HG02798 (cell line): ENCODE measurements around the gene SLC23A1.

Source experiments
- ATAC-seq: cut with Tn5 transposase; IDR thresholded peaks from one replicate; pipeline ENCODE4 v1.9.1; 2021; ENCODE audit warnings: mild to moderate bottlenecking; ENCODE audit not compliant: unreplicated experiment, poor library complexity

Gene SLC23A1

DNA sequence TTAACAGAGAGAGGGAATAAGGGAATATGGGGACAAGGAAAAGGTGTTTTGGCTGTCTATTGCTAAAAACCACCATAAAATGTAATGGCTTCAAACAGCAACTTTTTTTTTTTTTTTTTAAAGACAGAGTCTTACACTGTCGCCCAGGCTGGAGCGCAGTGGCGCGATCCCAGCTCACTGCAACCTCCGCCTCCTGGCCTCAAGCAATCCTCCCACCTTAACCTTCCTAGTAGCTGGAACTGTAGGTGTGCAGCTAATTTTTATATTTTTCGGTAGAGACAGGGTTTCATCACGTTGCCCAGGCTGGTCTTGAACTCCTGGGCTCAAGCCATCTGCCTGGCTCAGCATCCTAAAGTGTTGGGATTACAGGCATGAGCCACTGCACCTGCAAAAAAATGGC is 25.1 kb upstream of the SLC23A1 start:
- ATAC-seq = no peak

DNA sequence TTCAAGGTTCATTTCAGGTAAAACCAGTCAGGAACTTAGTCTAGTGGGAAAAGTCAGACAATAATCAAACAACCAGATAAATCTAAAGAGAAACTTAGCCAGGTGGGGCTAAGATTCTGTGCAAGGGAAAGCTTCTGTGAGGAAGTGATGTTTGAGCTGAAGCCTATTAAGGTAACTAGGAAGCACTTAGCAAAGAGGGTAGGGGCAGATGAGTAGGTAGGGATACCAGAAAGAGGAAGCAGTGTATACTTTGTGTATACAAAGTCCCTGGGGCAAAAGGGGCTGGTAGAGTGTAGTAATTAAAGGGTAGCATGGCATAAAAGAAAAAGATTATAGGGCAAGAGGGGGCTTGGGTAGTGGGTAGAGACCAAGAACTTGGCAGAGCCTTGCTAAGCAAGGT is 24.4 kb upstream of the SLC23A1 start:
- ATAC-seq = no peak

DNA sequence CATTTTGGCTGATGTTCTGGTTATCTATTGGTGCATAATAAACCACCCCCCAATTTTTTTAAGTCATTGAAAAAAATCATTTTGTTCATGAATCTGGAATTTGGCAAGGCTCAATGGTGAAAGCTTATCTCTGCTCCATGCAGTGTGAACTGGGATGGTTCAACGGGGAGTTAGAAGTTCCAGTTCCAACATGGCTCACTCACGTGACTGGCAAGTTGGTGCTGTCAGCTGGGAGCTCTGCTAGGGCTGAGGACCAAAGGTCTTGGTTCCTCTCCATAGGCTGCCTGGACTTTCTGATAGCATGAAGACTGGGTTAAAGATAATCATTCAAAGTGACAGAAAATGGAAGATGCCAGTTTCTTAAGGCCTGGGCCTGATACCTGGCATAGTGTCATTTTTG is 23.9 kb upstream of the SLC23A1 start:
- ATAC-seq = no peak

DNA sequence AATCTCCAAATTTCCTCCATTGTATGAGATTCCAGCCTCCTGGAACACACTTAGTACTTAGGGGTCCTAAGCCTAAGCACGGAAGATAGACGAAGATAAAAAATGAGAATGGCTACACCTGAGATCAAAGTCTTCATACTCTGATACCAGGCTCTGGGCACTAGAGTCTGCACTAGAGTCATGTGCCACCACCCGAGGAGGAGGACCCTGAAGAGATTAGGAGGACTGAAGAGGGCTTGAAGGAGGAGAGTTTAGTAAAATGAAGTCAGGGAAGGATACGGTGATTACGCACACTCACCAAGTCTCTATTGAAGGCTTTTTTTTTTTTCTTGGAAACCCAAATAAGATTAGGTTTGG is 21.4 kb upstream of the SLC23A1 start:
- no peak for ATAC-seq

DNA sequence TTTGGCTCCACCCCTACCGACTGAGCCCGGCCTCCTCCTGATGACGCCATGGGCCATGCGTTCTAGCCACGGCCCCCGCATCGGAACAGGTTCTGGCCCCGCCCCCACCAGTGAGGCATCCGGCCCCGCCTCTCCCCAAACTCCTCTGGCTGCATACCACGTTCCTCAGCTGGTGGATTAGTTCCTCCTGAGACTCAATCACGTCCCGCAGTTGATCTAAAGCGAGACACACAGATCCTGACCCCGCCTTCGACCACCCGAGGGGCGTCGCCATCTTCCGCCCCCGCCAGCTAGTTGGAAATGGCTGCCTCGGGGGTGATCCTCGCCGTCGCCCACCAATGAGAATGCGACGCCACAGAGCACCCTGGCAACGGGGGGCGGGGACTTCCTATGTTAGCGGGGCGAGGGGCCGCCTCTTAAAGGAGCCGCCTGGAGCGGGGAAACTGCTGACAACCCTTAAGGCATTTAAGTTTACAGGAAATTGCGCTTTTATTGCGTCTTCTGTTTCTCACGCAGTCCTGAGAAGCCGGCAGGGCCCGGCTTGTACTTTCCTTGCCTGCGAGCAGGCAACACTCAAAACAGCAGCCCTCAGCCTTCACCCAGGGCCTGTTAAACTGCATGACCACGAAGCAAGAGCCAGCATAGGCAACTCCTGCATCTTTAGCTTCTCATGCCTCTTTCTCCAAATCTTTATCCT is 20.8 kb upstream of the SLC23A1 start, which contains the start of gene SPATA24:
Gene SPATA24 (minus strand): TSS at position 303 of the 697 bp plus-strand sequence. CDS start 29 bp downstream, at position 274.
- ATAC-seq = peak; percentile 89

DNA sequence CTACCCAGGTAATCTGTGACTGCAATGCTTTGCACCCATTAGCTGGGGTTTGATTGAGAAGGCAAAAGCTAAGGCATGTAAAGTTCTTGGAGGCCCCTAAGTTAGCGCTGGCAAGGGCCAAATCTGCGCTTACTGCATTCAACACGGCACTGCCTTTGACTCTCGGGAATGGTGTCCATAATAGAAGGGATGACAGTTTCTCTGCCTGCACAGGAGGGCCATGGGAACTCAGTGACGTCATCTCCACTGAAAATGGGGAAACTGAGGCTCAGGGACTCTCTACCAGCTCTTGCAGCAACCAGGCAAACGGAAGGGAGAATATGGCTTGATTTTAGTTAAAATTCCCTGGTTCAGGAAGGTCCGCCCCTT is 20.3 kb upstream of the SLC23A1 start:
- ATAC-seq = no peak

DNA sequence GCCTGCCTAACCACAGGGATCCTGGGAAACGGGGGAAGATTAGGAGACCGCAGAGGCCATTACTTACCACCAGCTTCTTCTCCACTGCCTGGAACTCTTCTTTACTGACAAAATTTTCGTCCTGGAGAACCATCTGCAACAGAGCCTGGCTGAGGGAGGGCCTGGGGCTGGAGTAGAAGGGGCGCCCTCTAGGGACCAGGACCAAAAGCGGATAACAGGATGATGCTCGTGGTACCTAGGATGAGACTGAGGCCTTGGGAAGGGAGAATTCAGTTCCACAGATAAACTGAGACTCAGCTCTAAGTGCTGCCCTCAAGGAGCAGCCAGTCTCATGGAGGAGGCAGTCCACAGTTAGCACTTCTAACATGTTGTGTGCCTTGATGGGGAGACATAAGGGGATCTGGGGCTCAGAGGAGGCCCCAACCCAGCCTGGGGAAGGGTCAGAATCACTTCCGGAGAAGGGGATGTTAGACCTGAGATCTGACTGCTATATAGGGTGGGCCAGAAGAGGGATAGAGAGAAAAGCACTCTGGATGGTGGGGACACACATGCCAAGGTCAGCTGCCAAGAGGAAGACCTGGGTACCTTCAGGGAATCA is 19.6 kb upstream of the SLC23A1 start:
- no peak for ATAC-seq

DNA sequence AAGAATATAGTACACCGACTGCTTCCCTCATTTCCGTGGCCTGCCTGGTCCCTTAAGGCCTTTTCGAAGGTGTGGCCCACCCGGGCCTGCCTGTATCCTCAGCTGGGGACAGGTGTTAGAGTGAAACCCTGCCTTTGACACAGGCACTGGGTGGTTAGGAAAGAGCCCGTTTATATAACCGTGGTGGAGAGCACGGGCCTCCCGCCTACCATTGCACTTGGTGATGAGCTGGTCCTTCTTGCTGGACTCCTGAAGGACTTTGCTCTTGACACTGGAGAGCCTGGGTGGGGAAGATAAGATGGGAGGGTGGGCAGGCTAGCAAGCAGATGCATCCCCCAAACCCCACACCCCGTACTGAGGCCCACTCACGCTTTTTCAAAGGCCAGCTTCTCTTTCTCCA is 18.4 kb upstream of the SLC23A1 start:
- ATAC-seq = no peak

DNA sequence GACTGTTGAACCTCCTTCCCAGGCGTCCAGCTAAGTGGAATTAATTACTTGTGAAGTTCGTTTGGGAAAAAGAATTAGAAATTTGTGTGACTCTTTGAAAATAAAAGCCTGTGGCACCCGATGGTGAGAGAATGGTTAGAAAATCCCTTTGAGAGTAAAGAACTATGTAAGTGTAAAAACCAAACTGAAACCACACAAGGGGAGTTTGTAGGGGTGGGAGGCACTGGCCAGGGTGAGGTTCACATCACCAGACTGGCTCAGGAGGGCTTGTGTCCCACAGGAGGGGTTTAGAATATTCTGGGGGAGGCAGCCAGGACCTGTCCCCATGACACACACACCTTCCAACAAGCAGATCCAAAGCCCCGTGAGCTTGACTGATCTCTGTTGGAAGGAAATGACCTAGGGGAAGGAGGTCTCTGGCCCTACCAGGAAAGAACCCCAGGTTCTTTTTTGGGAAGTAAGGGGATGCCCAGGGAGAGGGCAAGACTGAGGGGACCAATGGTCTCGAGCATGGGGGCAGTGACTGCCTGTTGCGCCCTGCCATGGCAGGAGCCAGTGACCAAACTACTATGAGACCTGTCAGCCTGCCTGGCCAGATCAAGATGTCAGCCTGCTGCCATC is 16.5 kb upstream of the SLC23A1 start:
- ATAC-seq = peak; percentile 33

DNA sequence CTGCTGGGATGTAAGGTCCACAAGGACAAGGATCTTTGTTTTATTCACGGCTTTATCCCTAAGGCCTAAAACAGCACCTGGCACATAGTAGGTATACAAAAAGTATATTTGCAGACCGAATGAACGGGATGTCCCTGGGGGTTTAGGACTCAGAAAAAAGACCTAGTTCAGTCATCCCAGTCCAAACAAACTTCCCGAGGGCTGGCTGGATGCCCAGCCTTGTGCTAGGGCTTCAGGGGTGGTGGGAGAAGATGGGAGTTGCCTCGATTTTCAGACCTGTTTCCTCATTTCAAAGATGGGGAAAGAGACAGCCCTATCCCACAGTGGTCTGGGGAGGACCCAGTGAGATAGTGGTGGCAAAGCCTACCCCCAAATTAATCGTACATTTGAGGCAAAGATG is 14.8 kb upstream of the SLC23A1 start:
- ATAC-seq = no peak

DNA sequence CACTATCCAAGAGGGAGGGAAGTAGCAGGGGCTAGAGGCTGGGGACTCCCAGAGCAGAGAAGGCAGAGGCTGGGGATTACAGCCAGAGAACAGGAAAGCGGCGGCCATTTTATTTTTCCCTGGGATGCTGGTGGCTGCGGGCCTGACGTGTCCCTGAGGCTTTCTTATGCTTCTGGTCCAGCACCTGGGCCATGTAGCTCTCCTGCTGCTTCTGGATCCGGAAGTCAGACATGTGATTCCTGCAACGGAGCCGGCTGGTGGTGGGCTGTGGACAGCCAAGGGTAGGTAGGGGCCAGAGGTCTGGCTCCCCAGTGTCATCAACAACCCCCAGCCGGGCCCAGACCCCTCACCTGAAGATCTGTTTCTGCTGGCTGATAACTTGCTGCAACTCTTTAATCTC is 13.6 kb upstream of the SLC23A1 start:
- ATAC-seq = no peak

DNA sequence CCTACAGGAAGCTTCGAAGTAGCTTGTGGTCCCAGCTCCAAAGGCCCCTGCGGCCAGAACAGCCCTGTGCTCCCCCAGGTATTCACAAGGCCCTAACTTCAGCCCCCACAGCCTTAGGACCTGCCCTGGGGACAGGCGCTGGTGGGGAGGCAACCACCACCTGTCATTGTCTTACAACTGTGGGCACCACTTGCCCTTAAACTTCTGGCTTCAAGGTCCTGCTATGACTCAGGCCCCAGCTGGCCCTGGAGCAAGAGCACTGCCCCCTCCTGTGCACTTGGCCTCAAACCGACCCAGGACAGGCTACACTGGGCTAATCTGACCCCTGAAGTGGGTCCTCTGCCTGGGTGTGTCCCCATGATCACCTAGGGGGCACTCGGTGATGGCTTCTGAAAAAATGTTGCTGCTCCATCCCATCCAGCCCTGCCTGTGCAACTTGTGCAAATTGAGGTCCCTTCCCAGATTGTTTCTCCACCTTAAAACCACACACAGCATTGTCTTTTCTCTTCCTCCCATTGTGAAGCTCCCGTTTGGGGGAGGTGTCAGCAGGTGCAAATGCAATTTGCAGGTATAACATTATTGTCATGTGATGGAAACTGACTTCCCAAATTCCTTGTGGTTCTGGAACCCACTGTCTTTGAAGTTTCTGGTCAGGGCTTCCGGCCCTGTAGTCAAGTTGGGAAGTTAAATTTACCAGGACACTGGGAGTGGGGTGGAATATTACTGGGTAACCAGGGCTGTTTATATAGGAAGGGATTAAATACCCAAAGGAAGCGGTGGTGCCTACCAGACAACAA is 12.9 kb upstream of the SLC23A1 start:
- no peak for ATAC-seq

DNA sequence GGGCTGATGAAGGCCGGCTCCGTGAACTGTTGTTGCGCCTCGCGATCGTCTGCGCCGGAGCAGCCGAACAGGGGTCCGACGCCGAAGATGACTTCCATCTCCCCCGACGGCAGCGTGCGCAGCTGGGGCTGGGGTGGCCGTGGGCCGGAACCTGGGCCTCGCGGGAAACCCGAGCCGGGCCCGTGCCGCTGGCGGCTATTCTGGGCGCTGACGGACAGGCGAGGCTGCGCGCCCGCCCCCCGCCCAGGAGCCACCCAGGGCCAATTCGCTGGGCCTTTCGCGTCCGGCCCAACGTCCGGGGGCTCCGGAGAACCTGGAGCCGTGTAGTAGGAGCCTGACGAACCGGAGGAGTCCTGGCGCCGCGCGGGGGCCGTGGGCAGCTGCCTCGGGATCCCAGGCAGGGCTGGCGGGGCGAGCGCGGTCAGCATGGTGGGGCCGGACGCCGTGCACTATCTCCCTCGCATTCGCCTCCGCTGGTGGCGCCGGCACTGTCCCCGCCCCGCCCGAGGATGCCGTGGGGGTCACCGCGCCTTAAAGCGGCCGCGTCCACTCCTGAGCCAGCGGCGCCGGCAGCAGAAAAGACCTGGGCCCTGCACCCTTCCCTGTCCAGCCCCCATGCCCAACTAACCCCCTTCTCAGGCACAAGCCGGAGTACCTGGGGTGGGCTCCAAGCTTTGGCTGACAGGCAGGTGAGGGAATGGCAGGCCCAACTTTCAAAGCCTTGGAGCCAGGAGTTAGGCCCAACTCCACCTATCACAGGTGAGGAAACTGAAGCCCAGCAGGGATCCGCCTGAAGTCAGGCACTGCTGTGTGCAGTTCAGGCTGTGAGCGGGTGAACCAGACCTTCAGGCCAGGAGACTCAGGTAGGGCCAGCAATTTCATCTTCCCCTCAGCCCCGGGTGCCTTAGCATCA is 11.8 kb upstream of the SLC23A1 start, which contains the start of gene PROB1:
Gene PROB1 (minus strand): TSS at position 451 of the 913 bp plus-strand sequence. CDS start 23 bp downstream, at position 428.
- no peak for ATAC-seq

DNA sequence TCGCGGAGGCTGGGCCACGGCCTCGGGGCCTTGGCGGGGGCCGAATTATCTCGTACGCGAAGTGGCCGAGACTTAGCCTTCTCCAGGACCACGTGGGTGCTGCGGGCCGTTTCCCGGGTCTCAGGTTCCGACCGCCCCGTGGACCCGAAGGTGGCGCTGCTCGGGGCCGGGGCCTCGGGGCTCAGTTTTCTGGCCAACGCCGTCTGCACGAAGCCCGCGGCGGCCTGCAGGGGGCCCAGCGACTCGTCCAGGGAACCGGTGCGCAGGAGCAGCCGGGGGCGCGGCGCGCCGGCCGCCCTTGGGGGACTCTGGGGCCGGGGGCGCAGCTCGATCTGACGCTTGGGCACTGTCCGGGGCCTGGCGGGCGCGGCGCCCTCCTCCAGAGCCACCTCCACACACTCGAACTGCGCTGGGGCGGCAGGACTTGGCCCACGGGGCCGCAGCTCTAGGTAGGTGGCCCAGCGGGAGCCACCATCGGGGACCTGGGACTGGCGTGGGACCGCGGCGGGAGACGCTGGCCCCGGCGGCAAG is 11.1 kb upstream of the SLC23A1 start:
- ATAC-seq = no peak

DNA sequence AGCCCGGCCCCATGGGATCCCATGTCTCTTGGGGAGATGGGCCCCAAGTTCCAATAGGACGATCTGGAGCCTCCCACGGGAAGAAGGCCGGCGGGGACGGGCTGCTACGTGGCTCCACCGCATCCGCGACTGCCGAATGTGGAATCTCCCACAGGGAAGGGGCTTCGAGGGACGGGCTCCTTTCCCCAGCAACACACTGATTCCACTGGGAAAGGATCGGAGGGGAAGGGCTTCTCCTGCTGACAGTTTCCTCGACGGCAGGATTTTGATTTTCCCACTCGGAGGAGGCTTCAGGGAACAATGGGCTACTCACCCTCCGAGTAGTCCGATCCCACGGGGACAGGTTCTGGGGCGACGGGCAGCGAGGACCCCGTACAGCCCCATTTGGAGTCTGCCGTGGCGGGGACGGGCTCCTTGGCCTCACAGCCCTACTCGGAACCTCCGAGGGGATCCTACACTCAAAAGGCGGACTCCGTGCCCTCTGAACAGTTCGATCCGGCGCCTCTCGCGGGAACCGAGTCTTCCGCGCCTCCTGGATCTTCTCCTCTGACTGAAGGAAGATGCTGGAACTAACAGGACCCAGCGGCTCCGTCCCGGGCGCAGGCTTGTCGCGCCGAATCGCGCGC is 10.5 kb upstream of the SLC23A1 start:
- no peak for ATAC-seq

DNA sequence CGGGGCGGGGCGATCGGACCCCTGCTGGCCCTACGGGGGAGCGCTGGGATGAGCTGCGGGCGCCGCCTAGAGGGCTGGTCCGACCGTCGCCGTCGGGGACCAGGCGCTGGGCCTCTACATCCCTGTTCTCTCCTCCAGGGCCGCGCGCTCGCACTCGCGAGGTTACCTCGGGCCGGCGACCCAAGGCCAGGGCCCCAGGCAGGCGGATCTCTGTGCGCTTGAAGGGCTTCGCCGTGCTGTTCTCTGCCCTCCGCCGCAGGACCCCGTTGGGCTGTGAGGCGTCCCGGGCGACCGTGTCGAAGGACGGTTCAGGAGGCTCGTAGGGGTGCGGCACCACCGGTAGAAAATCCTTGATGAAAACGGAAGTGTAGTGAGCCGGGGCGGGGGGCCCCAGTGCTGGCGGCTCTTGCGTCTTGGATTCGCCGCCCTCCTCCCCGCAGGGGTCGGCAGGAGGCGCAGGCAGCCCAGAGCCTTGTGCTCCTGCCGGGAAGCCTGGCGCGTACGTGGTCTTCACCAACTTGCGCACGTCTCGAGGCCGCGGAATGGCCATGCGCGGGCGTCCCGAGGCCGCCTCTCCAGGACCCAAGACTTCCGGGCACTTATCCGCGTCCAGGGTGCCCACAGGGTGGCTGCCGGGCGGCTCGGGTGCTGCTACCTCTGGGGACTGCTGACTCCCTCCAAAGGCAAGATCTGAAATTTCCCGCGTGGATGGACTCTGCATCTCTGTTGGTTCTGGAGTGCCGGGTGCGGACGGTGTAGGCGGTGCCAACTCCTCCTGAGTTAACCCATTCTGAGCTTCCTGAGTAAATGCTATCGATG is 9.8 kb upstream of the SLC23A1 start:
- ATAC-seq = peak; percentile 56

DNA sequence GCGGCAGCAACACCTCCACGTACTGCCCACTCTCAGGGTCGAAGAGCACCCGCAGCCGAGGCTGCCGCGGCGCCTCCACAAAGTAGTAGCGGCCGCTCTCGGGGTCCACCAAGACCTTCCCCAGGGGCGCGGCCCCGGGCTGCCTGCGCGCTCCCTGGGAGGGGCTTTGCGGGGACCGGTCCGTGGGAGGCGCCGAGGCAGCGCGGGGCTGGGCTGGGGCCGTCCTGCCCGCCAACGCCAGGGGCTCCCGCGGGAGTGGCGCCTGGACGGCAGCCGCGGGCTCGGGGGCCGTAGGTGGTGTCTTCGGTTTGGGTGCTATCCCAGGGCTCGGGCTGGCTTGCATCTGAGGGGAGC is 9.2 kb upstream of the SLC23A1 start:
- ATAC-seq = no peak

DNA sequence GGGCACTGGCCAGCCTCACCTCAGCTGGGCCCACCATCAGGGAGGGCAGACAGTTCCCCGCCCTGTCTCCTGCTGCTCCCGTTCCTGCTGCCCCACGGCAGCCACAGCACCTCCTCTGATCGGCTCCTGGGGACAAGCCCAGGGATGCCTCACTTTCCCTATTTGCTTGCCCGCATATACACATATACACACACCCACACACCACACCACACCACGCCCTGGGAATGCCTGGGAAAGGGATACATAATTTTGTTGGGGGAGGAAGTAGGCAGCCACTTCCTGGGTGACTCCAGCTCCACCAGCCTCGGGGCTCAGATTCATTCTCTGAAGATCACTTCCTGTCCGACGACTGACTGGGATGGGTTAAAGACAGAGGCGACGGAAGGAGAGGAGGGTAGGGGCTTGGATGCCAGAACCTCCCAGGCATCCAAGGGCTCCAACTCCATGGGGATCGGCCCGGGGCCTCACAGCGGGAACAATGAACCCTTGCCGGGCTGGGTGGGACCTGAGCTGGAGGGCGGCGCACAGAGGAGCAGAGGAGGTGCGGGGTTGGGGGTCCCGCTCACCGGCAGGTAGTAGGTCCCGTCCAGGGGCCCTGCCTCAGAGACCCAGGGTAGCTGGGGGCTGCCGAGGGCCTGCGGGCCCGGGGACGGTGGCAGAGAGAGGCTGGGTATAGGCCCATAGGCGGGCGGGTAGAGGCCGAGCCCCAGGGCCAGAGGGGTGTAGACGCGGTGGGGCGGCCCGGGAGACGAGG is 8.7 kb upstream of the SLC23A1 start:
- ATAC-seq = no peak
